Neural cell (in vitro differentiated cells): Measurements from ENCODE around the gene RPL36AL. TPM values are rescaled to one million over a fixed set of nuclear protein-coding genes. Genes with fewer than 3 reads are reported as not detected.

Source experiments
- H2AFZ ChIP-seq: fragments of 200-600, 300-800 bp; sonication (generic), shearing (Covaris generic); 2 replicates; pipeline ENCODE4 v1.6.0; 2014; ENCODE audit warnings: low read depth, mild to moderate bottlenecking, antibody characterized with exemption, low read length, moderate library complexity
- H3F3A ChIP-seq: fragments of 200-600 bp; shearing (Covaris generic); 2 replicates; pipeline ENCODE4 v1.6.1; 2016; ENCODE audit warnings: mild to moderate bottlenecking, moderate library complexity, mixed read lengths, antibody characterized with exemption, low read length; ENCODE audit not compliant: insufficient read depth, poor library complexity, severe bottlenecking
- H3K27ac ChIP-seq: fragments of 200-600, 300-800 bp; sonication (generic), shearing (Covaris generic); 2 replicates; pipeline ENCODE4 v1.5.1; 2014; ENCODE audit warnings: mild to moderate bottlenecking, low read length, moderate library complexity
- H3K27me3 ChIP-seq: fragments of 300-800, 200-600 bp; sonication (generic), shearing (Covaris generic); 2 replicates; pipeline ENCODE4 v1.6.0; 2014; ENCODE audit warnings: mild to moderate bottlenecking, low read depth, low read length, moderate library complexity; ENCODE audit not compliant: insufficient read depth
- H3K36me3 ChIP-seq: fragments of 300-800, 200-600 bp; sonication (generic), shearing (Covaris generic); 2 replicates; pipeline ENCODE4 v1.5.1; 2014; ENCODE audit warnings: mild to moderate bottlenecking, antibody characterized with exemption, low read length, moderate library complexity; ENCODE audit not compliant: insufficient read depth
- H3K4me2 ChIP-seq: fragments of 300-800, 200-600 bp; sonication (generic), shearing (Covaris generic); 2 replicates; pipeline ENCODE4 v1.6.0; 2014; ENCODE audit warnings: mild to moderate bottlenecking, low read length
- H3K4me3 ChIP-seq: fragments of 300-800, 200-600 bp; sonication (generic), shearing (Covaris generic); 2 replicates; pipeline ENCODE4 v1.5.1; 2014; ENCODE audit warnings: mild to moderate bottlenecking, low read length, moderate library complexity
- H3K79me2 ChIP-seq: fragments of 200-600 bp; shearing (Covaris generic); replicated peaks from 2 replicates; pipeline ENCODE4 v1.6.0; 2014; ENCODE audit warnings: mild to moderate bottlenecking, low read length, moderate library complexity; ENCODE audit not compliant: insufficient read depth
- H3K9ac ChIP-seq: fragments of 300-800, 200-600 bp; sonication (generic), shearing (Covaris generic); 2 replicates; pipeline ENCODE4 v1.6.1; 2016; ENCODE audit warnings: mild to moderate bottlenecking, low read length, mixed read lengths
- H3K9me2 ChIP-seq: fragments of 200-600 bp; shearing (Covaris generic); 2 replicates; pipeline ENCODE4 v1.6.1; 2016; ENCODE audit warnings: mild to moderate bottlenecking, low read length, mixed read lengths; ENCODE audit not compliant: insufficient read depth
- H3K9me3 ChIP-seq: fragments of 200-600, 300-800 bp; sonication (generic), shearing (Covaris generic); 2 replicates; pipeline ENCODE4 v1.6.1; 2016; ENCODE audit warnings: mild to moderate bottlenecking, mixed run types, low read length, moderate library complexity, mixed read lengths
- H4K20me1 ChIP-seq: fragments of 200-600 bp; shearing (Covaris generic); 2 replicates; pipeline ENCODE4 v1.6.1; 2016; ENCODE audit warnings: mild to moderate bottlenecking, mixed run types; ENCODE audit not compliant: insufficient read depth
- CTCF ChIP-seq: fragments of 450-650 bp; IDR thresholded peaks from 2 replicates; pipeline ENCODE4 v1.5.1; 2014; ENCODE audit warnings: antibody characterized with exemption, mild to moderate bottlenecking, moderate library complexity; ENCODE audit not compliant: poor library complexity, severe bottlenecking
- EP300 ChIP-seq: fragments of 450-650 bp; conservative IDR thresholded peaks from 2 replicates; pipeline ENCODE4 v1.6.1; 2014; ENCODE audit warnings: antibody characterized with exemption, mild to moderate bottlenecking, moderate library complexity; ENCODE audit not compliant: poor library complexity, severe bottlenecking
- EZH2 ChIP-seq: fragments of 200-600, 300-800 bp; shearing (Covaris generic), sonication (generic); IDR thresholded peaks from 2 replicates; pipeline ENCODE4 v1.6.1; 2014; ENCODE audit warnings: antibody characterized with exemption, low read length, borderline replicate concordance, mild to moderate bottlenecking; ENCODE audit not compliant: insufficient read depth, poor library complexity, severe bottlenecking
- MXI1 ChIP-seq: fragments of 450-650 bp; conservative IDR thresholded peaks from 2 replicates; pipeline ENCODE4 v1.6.1; 2014; ENCODE audit warnings: antibody characterized with exemption, mild to moderate bottlenecking; ENCODE audit not compliant: poor library complexity, severe bottlenecking
- POLR2AphosphoS5 ChIP-seq: IDR thresholded peaks from 2 replicates; pipeline ENCODE4 v1.6.1; 2012
- RAD21 ChIP-seq: fragments of 450-650 bp; conservative IDR thresholded peaks from 2 replicates; pipeline ENCODE4 v1.6.1; 2014; ENCODE audit warnings: antibody characterized with exemption, mild to moderate bottlenecking, moderate library complexity
- REST ChIP-seq: IDR thresholded peaks from 2 replicates; pipeline ENCODE4 v1.6.1; 2012; ENCODE audit warnings: borderline replicate concordance
- SMC3 ChIP-seq: fragments of 450-650 bp; conservative IDR thresholded peaks from 2 replicates; pipeline ENCODE4 v1.6.1; 2014; ENCODE audit warnings: antibody characterized with exemption, mild to moderate bottlenecking, moderate library complexity; ENCODE audit not compliant: poor library complexity
- TAF1 ChIP-seq: IDR thresholded peaks from 2 replicates; pipeline ENCODE4 v1.6.1; 2012; ENCODE audit warnings: low read depth
- polyA plus RNA-seq: library from polyadenylated mRNA; depleted of rRNA; stranded (reverse); fragments of >200 nt; gene quantifications from 2 replicates; pipeline ENCODE4 v1.2.3, GENCODE V29; 2014

RPL36AL gene
- polyA plus RNA-seq, 1 donor from 2014 or later = 147 TPM

DNA sequence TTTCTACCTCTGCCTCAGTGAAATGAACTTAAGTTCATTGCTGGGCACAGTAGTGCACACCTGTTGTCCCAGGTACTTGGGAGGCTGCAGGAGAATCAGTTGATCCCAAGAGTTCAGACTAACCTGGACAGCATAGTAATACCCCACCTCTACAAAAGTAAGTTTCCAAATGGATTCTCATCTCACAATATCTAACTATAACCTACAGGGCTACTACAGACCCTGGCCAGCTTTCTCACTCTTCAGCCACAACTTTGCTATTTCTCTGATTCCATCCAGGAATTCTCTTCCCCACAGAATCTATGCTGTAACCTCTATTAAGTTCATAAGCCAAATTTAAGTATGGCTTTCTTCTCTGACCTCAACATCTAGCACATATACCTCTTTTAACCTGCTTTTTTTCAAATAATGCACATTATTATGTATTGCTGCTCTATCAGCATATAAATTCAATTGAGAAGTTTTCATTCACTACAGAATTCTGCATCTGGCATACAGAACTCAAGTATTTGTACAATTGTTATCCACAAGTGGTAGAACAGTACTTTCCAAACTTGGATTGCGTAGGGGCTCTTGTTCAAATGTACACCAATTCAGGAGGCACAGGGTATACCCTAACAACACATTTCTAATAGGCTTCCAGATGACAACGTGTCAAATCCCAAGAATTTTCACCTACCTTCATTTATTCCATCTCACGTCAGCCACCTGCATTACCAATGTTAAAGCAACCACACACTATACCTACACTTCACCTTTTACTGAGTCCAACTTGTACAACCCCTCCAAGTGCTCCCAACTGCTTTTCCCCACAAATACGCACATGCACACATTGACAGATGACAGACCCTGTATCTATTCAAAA, 38.1 kb downstream of the RPL36AL start:
- Histone ChIP-seq H3K4me3 (no peak overlapping the region), H3K27me3 (no peaks in the 10 kb centered on the region), H3K27ac (no peak overlapping the region), H3K36me3 (no peaks in the 10 kb centered on the region), H3K79me2 (peaks cover 57% of the 10 kb centered on the region), H3K9ac (no peak overlapping the region), H3K9me3 (no peaks in the 10 kb centered on the region), H4K20me1 (no peaks in the 10 kb centered on the region), H2AFZ (no peak overlapping the region), H3F3A (no peaks in the 10 kb centered on the region), H3K4me2 (no peak overlapping the region), H3K9me2 (no peaks in the 10 kb centered on the region)
- TF ChIP-seq POLR2AphosphoS5 = no peak
- no peak for TF ChIP-seq EP300
- no peak for TF ChIP-seq MXI1
- TF ChIP-seq TAF1 = no peak
- TF ChIP-seq SMC3 = no peak
- no peak for TF ChIP-seq RAD21
- no peak for TF ChIP-seq REST
- TF ChIP-seq CTCF = no peak
- TF ChIP-seq EZH2 = no peak

DNA sequence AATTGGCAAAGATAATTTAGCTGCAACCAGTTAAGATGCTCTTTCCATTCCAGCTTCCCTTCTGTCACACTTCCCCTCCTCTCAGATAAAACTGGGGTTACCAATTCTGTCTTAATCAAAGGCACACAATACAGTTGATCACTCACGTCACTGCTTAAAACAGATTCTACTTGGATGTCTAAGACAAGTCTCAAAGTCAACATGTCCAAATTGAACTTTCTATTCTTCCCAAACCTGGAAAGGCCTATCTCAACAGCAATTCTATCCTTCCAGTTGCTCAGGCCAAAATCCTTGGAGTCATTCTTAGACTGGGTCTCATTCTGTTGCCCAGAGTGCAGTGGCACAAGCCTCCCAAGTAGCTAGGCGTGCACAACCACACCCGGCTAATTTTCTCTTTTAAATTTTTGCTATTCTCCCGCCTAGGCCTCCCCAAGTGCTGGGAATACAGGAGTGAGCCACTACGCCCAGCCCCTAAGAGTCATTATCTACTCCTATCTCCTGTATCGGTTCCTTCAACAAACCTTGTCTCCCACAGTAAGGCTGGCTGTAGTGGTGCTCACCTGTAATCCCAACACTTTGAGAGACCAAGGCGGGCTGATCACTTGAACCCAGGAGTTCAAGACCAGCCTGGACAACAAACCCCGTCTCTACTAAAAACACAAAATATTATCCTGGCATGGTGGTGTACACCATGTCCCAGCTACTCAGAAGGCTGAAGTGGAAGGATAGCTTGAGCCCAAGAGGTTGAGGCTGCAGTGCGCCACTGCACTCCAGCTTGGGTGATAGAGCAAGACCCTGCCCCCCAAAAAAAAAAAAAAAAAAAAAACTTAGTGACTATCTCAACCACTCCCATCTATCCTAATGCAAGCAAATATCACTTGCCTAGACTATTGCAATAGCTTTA, 39.0 kb downstream of the RPL36AL start:
- Histone ChIP-seq H3K36me3 (no peaks in the 10 kb centered on the region), H2AFZ (no peak overlapping the region), H4K20me1 (no peaks in the 10 kb centered on the region), H3F3A (no peaks in the 10 kb centered on the region), H3K27me3 (no peaks in the 10 kb centered on the region), H3K9me2 (no peaks in the 10 kb centered on the region), H3K4me2 (no peak overlapping the region), H3K27ac (no peak overlapping the region), H3K4me3 (no peak overlapping the region), H3K79me2 (peaks cover 57% of the 10 kb centered on the region), H3K9me3 (no peaks in the 10 kb centered on the region), H3K9ac (no peak overlapping the region)
- TF ChIP-seq SMC3 (no peak), RAD21 (no peak), MXI1 (no peak), EZH2 (no peak), POLR2AphosphoS5 (no peak), CTCF (no peak)
